HFFc6 (cell line): ENCODE measurements around the gene ALK. TPM values are rescaled to one million over a fixed set of nuclear protein-coding genes. Genes with fewer than 3 reads are reported as not detected.

ENCODE experiments used
- DNase-seq: peaks from one replicate; pipeline ENCODE4 v3.0.0-alpha.2; 2018
- H3K27ac Mint-ChIP-seq: 2 replicates; pipeline ENCODE4 v1.8.0; 2020; ENCODE audit warnings: mild to moderate bottlenecking, mixed read lengths
- H3K27me3 Mint-ChIP-seq: 2 replicates; pipeline ENCODE4 v1.8.0; 2021; ENCODE audit warnings: mild to moderate bottlenecking, moderate library complexity, mixed read lengths; ENCODE audit not compliant: insufficient read depth
- H3K36me3 Mint-ChIP-seq: 2 replicates; pipeline ENCODE4 v1.8.0; 2021; ENCODE audit warnings: low read depth, mixed read lengths
- H3K4me1 Mint-ChIP-seq: 2 replicates; pipeline ENCODE4 v1.8.0; 2020; ENCODE audit warnings: low read depth, mixed read lengths
- H3K4me3 Mint-ChIP-seq: 2 replicates; pipeline ENCODE4 v1.8.0; 2020; ENCODE audit warnings: mild to moderate bottlenecking, moderate library complexity, mixed read lengths
- H3K9me3 Mint-ChIP-seq: 2 replicates; pipeline ENCODE4 v1.8.0; 2020; ENCODE audit warnings: mild to moderate bottlenecking, mixed read lengths
- total RNA-seq, 6 experiments: library from RNA; stranded (reverse); fragmentation: NEBNext Ultra II Directional; extraction: Animal tissue kit (Norgen Biotek cat#: 25700); gene quantifications; 2 replicates in 1 of 6; 3 replicates in 5 of 6; pipeline ENCODE4 v1.2.3, GENCODE V29; 2021
- TF ChIP-seq, protein P1 (sequence below): fragments of 200-600 bp; sonication (generic); IDR thresholded peaks from 2 replicates; pipeline ENCODE4 v1.5.0; 2021; ENCODE audit warnings: antibody characterized with exemption, mild to moderate bottlenecking

ALK gene
- total RNA-seq, 6 experiments from 2014 or later = not detected

DNA sequence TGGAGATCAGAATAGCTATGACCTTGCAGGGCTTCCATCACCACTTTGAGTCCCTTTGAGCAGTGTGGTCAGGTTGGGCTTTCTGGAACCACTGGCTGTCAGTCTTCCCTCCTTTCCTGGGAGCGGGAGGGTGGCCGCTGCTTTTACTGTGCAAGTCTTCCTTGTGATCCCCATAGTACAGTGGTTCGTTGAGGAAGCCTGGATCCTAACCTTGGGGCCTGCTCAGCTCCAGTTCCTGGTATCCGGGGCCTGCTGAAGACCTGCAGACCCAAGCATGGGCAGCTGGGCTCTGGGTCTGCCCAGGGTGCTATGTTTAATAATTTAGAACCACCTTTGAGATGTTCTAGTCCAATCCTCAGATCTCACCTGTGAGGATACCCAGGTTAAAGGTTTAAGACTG is 702.0 kb downstream of the ALK start:
- Mint-ChIP-seq H3K27ac (no peak overlapping the region), H3K27me3 (peaks cover 24% of the 10 kb centered on the region), H3K4me3 (no peak overlapping the region), H3K36me3 (no peaks in the 10 kb centered on the region), H3K9me3 (no peaks in the 10 kb centered on the region), H3K4me1 (peaks cover 14% of the 10 kb centered on the region)
- no peak for DNase-seq
- TF ChIP-seq, protein P1, sequence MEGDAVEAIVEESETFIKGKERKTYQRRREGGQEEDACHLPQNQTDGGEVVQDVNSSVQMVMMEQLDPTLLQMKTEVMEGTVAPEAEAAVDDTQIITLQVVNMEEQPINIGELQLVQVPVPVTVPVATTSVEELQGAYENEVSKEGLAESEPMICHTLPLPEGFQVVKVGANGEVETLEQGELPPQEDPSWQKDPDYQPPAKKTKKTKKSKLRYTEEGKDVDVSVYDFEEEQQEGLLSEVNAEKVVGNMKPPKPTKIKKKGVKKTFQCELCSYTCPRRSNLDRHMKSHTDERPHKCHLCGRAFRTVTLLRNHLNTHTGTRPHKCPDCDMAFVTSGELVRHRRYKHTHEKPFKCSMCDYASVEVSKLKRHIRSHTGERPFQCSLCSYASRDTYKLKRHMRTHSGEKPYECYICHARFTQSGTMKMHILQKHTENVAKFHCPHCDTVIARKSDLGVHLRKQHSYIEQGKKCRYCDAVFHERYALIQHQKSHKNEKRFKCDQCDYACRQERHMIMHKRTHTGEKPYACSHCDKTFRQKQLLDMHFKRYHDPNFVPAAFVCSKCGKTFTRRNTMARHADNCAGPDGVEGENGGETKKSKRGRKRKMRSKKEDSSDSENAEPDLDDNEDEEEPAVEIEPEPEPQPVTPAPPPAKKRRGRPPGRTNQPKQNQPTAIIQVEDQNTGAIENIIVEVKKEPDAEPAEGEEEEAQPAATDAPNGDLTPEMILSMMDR = no peak

GRCh38 chr2:29218550-29219125 is 702.7 kb downstream of the ALK start:
- Mint-ChIP-seq H3K4me3 (no peak overlapping the region), H3K4me1 (peaks cover 14% of the 10 kb centered on the region), H3K27ac (no peak overlapping the region), H3K9me3 (no peaks in the 10 kb centered on the region), H3K27me3 (peaks cover 20% of the 10 kb centered on the region), H3K36me3 (no peaks in the 10 kb centered on the region)
- TF ChIP-seq, protein P1 = no peak
- no peak for DNase-seq

DNA sequence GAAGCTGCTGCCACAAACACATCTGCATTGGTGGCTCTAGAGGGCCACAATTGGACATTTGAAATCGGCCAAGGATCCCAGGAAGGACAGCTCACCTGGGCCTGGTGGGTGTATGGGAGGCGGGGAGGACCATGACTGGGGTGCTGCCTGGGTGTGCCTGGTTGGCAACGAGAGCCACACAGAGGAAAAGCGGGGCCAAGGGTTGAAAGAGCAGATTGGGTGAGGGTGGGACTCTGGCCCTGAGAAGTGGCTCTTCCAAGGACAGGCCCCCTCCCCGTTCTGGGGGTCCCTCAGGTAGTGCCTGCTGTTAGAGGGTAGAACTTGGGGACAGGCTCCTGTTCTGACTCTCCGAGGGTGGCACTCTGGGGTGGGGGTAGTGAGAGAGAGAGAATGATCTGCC is 703.3 kb downstream of the ALK start:
- Mint-ChIP-seq H3K27ac (no peak overlapping the region), H3K36me3 (no peaks in the 10 kb centered on the region), H3K9me3 (no peaks in the 10 kb centered on the region), H3K27me3 (peaks cover 20% of the 10 kb centered on the region), H3K4me3 (no peak overlapping the region), H3K4me1 (peaks cover 14% of the 10 kb centered on the region)
- no peak for DNase-seq
- TF ChIP-seq, protein P1 = no peak

DNA sequence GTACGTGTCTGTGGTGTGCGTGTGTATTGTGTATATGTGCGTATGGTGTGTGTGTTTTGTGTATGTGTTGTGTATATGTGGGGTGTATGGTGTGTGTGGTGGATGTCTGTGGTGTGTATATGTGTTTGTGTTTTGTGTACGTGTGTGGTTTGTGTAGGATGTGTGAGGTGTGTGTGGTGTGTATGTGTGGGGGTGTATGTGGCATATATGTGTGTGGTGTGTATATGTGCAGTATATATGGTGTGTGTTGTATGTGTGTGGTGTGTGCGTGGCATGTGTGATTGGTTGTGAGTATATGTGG is 704.8 kb downstream of the ALK start:
- H3K27me3 Mint-ChIP-seq = peaks cover 20% of the 10 kb centered on the region
- DNase-seq = no peak
- H3K4me1 Mint-ChIP-seq = peaks cover 21% of the 10 kb centered on the region
- H3K36me3 Mint-ChIP-seq = no peaks in the 10 kb centered on the region
- H3K27ac Mint-ChIP-seq = no peak overlapping the region
- TF ChIP-seq, protein P1 = no peak
- H3K9me3 Mint-ChIP-seq = no peaks in the 10 kb centered on the region
- no peak overlapping the region for H3K4me3 Mint-ChIP-seq

GRCh38 chr2:29215739-29216608 is 705.4 kb downstream of the ALK start:
- H3K4me3 Mint-ChIP-seq = no peak overlapping the region
- H3K27ac Mint-ChIP-seq = no peak overlapping the region
- no peaks in the 10 kb centered on the region for H3K36me3 Mint-ChIP-seq
- H3K9me3 Mint-ChIP-seq = no peaks in the 10 kb centered on the region
- H3K27me3 Mint-ChIP-seq = peaks cover 19% of the 10 kb centered on the region
- TF ChIP-seq, protein P1 = no peak
- no peak for DNase-seq
- peaks cover 21% of the 10 kb centered on the region for H3K4me1 Mint-ChIP-seq
